GM23338 (cell line): ENCODE results near the gene BBOF1. TPM values are rescaled to one million over a fixed set of nuclear protein-coding genes. Genes with fewer than 3 reads are reported as not detected.

Source experiments
- ATAC-seq: fragments of 200-7000 bp; cut with Tn5 transposase; 3 replicates; pipeline ENCODE4 v1.9.1; 2020
- DNase-seq: peaks from one replicate; pipeline ENCODE4 v3.0.0-alpha.2; 2015; ENCODE audit warnings: low spot score
- H2AFZ ChIP-seq: fragments of 200-600 bp; sonication (generic); 2 replicates; pipeline ENCODE4 v1.8.0; 2016; ENCODE audit warnings: antibody characterized with exemption, mild to moderate bottlenecking, moderate library complexity
- H3F3A ChIP-seq: fragments of 200-600 bp; sonication (generic); replicated peaks from 2 replicates; pipeline ENCODE4 v1.8.0; 2017; ENCODE audit warnings: antibody characterized with exemption, mixed run types, low read depth
- H3K27ac ChIP-seq: fragments of 200-600 bp; sonication (generic); 2 replicates; pipeline ENCODE4 v1.6.1; 2016; ENCODE audit warnings: low read depth
- H3K27me3 ChIP-seq: fragments of 200-600 bp; sonication (generic); 2 replicates; pipeline ENCODE4 v1.8.0; 2016; ENCODE audit warnings: mild to moderate bottlenecking, mixed run types, moderate library complexity; ENCODE audit not compliant: insufficient read depth
- H3K36me3 ChIP-seq: fragments of 200-600 bp; sonication (generic); 2 replicates; pipeline ENCODE4 v1.8.0; 2016; ENCODE audit warnings: mild to moderate bottlenecking; ENCODE audit not compliant: insufficient read depth
- H3K4me1 ChIP-seq: fragments of 200-600 bp; sonication (generic); 2 replicates; pipeline ENCODE4 v1.8.0; 2016; ENCODE audit warnings: mild to moderate bottlenecking, moderate library complexity; ENCODE audit not compliant: insufficient read depth
- H3K4me2 ChIP-seq: fragments of 200-600 bp; sonication (generic); 2 replicates; pipeline ENCODE4 v1.7.1; 2017; ENCODE audit warnings: mixed run types
- H3K4me3 ChIP-seq: fragments of 200-600 bp; sonication (generic); 2 replicates; pipeline ENCODE4 v1.6.1; 2016; ENCODE audit warnings: mixed run types
- H3K79me2 ChIP-seq: fragments of 200-600 bp; sonication (generic); replicated peaks from 2 replicates; pipeline ENCODE4 v1.8.0; 2017; ENCODE audit warnings: mild to moderate bottlenecking; ENCODE audit not compliant: insufficient read depth
- H3K9me2 ChIP-seq: fragments of 200-600 bp; sonication (generic); 2 replicates; pipeline ENCODE4 v1.8.0; 2017; ENCODE audit not compliant: insufficient read depth
- H4K20me1 ChIP-seq: fragments of 200-600 bp; sonication (generic); replicated peaks from 2 replicates; pipeline ENCODE4 v1.8.0; 2017; ENCODE audit warnings: mild to moderate bottlenecking; ENCODE audit not compliant: insufficient read depth
- H3K27ac Mint-ChIP-seq: 2 replicates; pipeline ENCODE4 v1.8.0; 2020; ENCODE audit warnings: inconsistent platforms, mild to moderate bottlenecking, moderate library complexity, mixed read lengths
- H3K27me3 Mint-ChIP-seq: 3 replicates; pipeline ENCODE4 v1.8.0; 2022; ENCODE audit warnings: low read depth, mild to moderate bottlenecking, moderate library complexity, mixed read lengths, inconsistent platforms; ENCODE audit not compliant: insufficient read depth, poor library complexity
- H3K36me3 Mint-ChIP-seq: 3 replicates; pipeline ENCODE4 v1.8.0; 2021; ENCODE audit warnings: low read depth, mild to moderate bottlenecking, inconsistent platforms, moderate library complexity, mixed read lengths
- H3K4me1 Mint-ChIP-seq: 3 replicates; pipeline ENCODE4 v1.8.0; 2020; ENCODE audit warnings: mild to moderate bottlenecking, inconsistent platforms, mixed read lengths
- H3K4me3 Mint-ChIP-seq: 3 replicates; pipeline ENCODE4 v1.8.0; 2021; ENCODE audit warnings: moderate library complexity, mild to moderate bottlenecking, inconsistent platforms, mixed read lengths
- H3K9me3 Mint-ChIP-seq: 3 replicates; pipeline ENCODE4 v1.8.0; 2020; ENCODE audit warnings: moderate library complexity, mild to moderate bottlenecking, inconsistent platforms, mixed read lengths
- CTCF ChIP-seq, 2 experiments: fragments of 200-600 bp in 1 of 2; sonication (generic) in 1 of 2; conservative IDR thresholded peaks; 2 replicates each; pipeline versions ENCODE4 v1.5.1 to v1.6.1; 2016 to 2017; ENCODE audit warnings: antibody characterized with exemption in 2 of 2, low read depth in 2 of 2, mild to moderate bottlenecking in 2 of 2, moderate library complexity in 1 of 2
- ETS1 ChIP-seq: IDR thresholded peaks from 2 replicates; pipeline ENCODE4 v1.6.1; 2016; ENCODE audit warnings: antibody characterized with exemption
- EZH2phosphoT487 ChIP-seq: fragments of 200-600 bp; sonication (generic); IDR thresholded peaks from one replicate; pipeline ENCODE4 v1.8.1; 2018; ENCODE audit warnings: antibody characterized with exemption; ENCODE audit not compliant: unreplicated experiment
- JUNB ChIP-seq: IDR thresholded peaks from one replicate; pipeline ENCODE4 v1.6.1; 2016; ENCODE audit warnings: antibody characterized with exemption; ENCODE audit not compliant: unreplicated experiment
- NANOG ChIP-seq: IDR thresholded peaks from 2 replicates; pipeline ENCODE4 v1.6.1; 2016; ENCODE audit warnings: antibody characterized with exemption, borderline replicate concordance
- POLR2AphosphoS5 ChIP-seq: IDR thresholded peaks from 2 replicates; pipeline ENCODE4 v1.6.1; 2016; ENCODE audit warnings: antibody characterized with exemption, low read depth
- STAT1 ChIP-seq: IDR thresholded peaks from one replicate; pipeline ENCODE4 v1.6.1; 2016; ENCODE audit warnings: antibody characterized with exemption; ENCODE audit not compliant: unreplicated experiment
- ZNF114 ChIP-seq: fragments of 250-450 bp; sonication (Bioruptor Pico); IDR thresholded peaks from 2 replicates; pipeline ENCODE4 v1.5.0; 2020; ENCODE audit warnings: mild to moderate bottlenecking, moderate library complexity
- ZNF331 ChIP-seq: fragments of 250-450 bp; sonication (Bioruptor Pico); IDR thresholded peaks from 2 replicates; pipeline ENCODE4 v1.5.0; 2020; ENCODE audit warnings: low read depth, mild to moderate bottlenecking, moderate library complexity
- ZNF462 ChIP-seq: fragments of 250-450 bp; sonication (Bioruptor Pico); IDR thresholded peaks from 2 replicates; pipeline ENCODE4 v1.5.0; 2020; ENCODE audit warnings: mild to moderate bottlenecking, moderate library complexity
- polyA plus RNA-seq: library from polyadenylated mRNA; unstranded; fragments of >200 nt; fragmentation: Nextera tagmentation; extraction: Ambion mirVana; gene quantifications from 2 replicates; pipeline ENCODE4 v1.2.1, GENCODE V29; 2016
- total RNA-seq: library from RNA; depleted of rRNA; stranded (reverse); fragments of >200 nt; shearing (Covaris generic); gene quantifications from 2 replicates; pipeline ENCODE4 v1.2.3, GENCODE V29; 2014

BBOF1 gene
- total and polyA plus RNA-seq, 2 experiments from 2014 or later, result 0.24 to 0.53 TPM

- DNase-seq (peak; percentile 52), ATAC-seq (peak; percentile 52; the same call in 2 of the 3 replicates)
- Mint-ChIP-seq H3K27ac (peak overlapping the region; percentile 100), H3K27me3 (no peaks in the 10 kb centered on the region), H3K4me3 (peak overlapping the region; percentile 97), H3K4me1 (peaks cover 11% of the 10 kb centered on the region), H3K36me3 (no peaks in the 10 kb centered on the region), H3K9me3 (no peaks in the 10 kb centered on the region)
- Histone ChIP-seq H3F3A (no peaks in the 10 kb centered on the region), H2AFZ (0 out of 2 replicates have a peak overlapping the region, but pooled peaks have one; percentile 69), H3K27me3 (no peaks in the 10 kb centered on the region), H3K4me1 (peaks cover 7% of the 10 kb centered on the region), H3K4me2 (peak overlapping the region; percentile 96), H3K27ac (peak overlapping the region; percentile 96), H3K36me3 (no peaks in the 10 kb centered on the region), H3K79me2 (peaks cover 45% of the 10 kb centered on the region), H3K4me3 (peak overlapping the region; percentile 96), H3K9me2 (no peaks in the 10 kb centered on the region), H4K20me1 (no peaks in the 10 kb centered on the region)
- TF ChIP-seq NANOG (no peak), POLR2AphosphoS5 (no peak), CTCF (conservative IDR thresholded peaks at IDR 0.05; ENCODE audit: low read depth in 2 of 2) (no peak), ETS1 (no peak), JUNB (no peak), ZNF114 (CRISPR knock-in tag) (no peak), EZH2phosphoT487 (no peak), STAT1 (no peak)
These were observed 64.7 kb downstream of the BBOF1 start for GRCh38 chr14:74083784-74084276.

- Mint-ChIP-seq H3K9me3 (no peaks in the 10 kb centered on the region), H3K27me3 (no peaks in the 10 kb centered on the region), H3K27ac (peak within 1 kb of the TSS; percentile 100), H3K4me3 (peak within 1 kb of the TSS; percentile 97), H3K36me3 (no peaks in the 10 kb centered on the region), H3K4me1 (peaks cover 11% of the 10 kb centered on the region)
- 0 out of 2 replicates have a peak within 1 kb of the TSS, but pooled peaks have one; percentile 69 for H2AFZ ChIP-seq
- ATAC-seq (peak; percentile 96), DNase-seq (peak; percentile 100)
- H4K20me1 ChIP-seq, result no peaks in the 10 kb centered on the region
- H3K27ac ChIP-seq, result peak within 1 kb of the TSS; percentile 96
- H3K4me2 ChIP-seq, result peak within 1 kb of the TSS; percentile 96
- no peaks in the 10 kb centered on the region for H3K9me2 ChIP-seq
- no peaks in the 10 kb centered on the region for H3K27me3 ChIP-seq
- H3K36me3 ChIP-seq, result no peaks in the 10 kb centered on the region
- peak within 1 kb of the TSS; percentile 96 for H3K4me3 ChIP-seq
- H3K79me2 ChIP-seq, result peaks cover 48% of the 10 kb centered on the region
- H3K4me1 ChIP-seq, result peaks cover 7% of the 10 kb centered on the region
- H3F3A ChIP-seq, result no peaks in the 10 kb centered on the region
- no peak for TF ChIP-seq EZH2phosphoT487
- no peak for TF ChIP-seq ZNF331 (CRISPR knock-in tag)
- no peak for TF ChIP-seq ZNF462 (CRISPR knock-in tag)
These were observed 65.3 kb downstream of the BBOF1 start, which contains the start of the genes ALDH6A1 and LIN52 for GRCh38 chr14:74084277-74085046. TSS of gene ALDH6A1 (minus strand) at chr14:74084453. CDS start at chr14:74084394, 59 bp downstream. TSS of gene LIN52 (plus strand) at chr14:74084956. CDS start at chr14:74084975, 19 bp downstream.
